HG03097 (cell line): ENCODE measurements around the gene UNK.

Experiments
- ATAC-seq: cut with Tn5 transposase; IDR thresholded peaks from one replicate; pipeline ENCODE4 v1.9.1; 2021; ENCODE audit not compliant: unreplicated experiment, low FRiP score

UNK gene

DNA sequence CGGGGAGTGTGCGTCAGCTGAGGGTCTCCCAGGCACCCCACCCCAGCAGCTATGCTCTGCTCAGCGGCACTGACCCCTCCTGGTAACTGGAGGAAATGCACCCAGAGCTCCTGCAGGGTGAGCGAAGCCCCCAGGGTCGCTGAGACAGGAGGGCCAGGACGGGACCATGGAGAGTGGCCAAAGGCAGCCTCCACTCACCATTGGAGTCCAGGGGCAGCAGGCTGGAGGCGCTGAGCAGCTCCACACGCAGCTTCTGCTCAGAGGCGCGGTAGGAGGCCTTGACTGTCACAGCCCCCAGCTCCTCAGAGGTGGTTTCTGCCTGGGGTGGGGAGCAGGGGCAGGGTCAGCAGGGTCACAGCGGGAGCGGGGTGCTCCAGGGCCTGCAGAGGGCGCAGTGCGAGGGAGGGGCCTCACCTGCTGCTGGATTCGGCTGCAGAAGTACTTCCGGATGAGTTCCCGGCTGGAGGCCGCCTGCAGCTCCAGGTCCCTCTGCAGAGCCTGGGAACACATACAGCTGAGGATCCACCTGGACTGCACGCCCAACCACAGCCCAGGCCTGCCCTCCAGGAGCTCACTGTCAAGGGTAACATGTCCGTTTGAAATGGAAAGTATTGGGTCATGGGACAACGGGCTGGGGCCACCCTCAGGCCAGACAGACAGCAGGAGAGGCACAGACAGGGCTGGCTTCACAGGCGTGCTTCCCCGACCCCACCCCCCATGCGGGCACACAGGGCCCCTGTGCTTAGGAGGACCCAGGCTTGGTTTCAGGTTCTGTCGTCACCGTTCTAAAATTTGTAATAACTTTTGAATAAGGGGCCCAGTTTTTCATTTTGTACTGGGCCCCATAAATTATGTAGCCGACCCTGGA is 45.8 kb downstream of the UNK start:
- ATAC-seq, result no peak

- no peak for ATAC-seq
Measured at GRCh38 chr17:75831032-75831571, 46.5 kb downstream of the UNK start.

- ATAC-seq, result no peak
Measured at GRCh38 chr17:75832164-75832651, 47.6 kb downstream of the UNK start.

- no peak for ATAC-seq
Measured at GRCh38 chr17:75832652-75833400, 48.2 kb downstream of the UNK start.

GRCh38 chr17:75834279-75834920 is 49.8 kb downstream of the UNK start:
- ATAC-seq, result no peak

DNA sequence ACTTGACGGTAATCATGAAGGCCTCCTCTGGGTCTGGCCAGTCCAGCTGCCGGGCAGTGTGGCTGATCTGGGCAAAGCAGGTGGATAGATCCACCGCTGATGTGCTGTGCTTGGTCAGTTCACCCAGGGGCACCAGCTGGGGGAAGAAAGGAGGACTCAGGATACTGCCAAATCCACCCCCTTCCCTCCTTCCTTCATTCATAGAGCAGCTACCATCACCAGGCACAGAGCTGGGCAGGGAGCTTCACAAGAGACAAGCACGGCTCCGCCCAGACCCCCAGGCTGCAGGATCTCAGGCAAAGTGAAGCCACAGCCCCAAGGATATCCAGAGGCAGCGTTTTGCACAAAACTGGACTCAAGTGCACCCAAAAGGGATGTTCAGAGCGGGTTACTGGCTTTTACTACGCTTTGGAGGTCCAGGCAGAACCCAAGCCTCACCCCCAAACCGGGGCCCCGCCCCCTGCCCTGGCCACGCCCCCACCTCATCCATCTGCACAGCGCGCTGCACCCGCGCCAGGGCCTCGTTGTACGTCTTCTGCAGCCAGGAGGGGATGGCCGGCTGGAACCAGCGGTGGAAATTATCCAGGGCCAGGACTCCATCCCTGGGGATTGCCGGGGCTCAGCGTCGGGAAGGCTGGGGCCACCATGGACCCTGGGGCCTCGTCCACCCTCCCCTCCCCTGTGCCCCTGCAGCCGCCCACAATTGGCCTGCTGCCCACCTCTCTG is 50.5 kb downstream of the UNK start:
- ATAC-seq, result no peak

DNA sequence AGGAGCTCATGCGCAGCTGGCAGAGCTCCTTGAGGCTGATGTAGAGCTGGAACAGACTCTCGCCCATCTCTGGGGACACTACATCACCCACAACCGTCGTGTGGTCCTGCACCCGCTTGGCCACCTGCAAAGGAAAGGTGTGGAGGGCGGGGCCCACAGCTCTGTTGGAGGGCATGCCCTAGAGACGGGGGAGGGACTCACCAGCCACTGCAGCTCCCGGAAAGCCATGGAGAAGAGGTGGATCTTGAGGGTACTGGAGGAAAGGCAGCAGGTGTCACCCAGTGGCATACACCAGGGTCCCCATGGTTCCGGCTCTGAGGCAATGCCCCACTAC is 51.0 kb downstream of the UNK start:
- no peak for ATAC-seq

DNA sequence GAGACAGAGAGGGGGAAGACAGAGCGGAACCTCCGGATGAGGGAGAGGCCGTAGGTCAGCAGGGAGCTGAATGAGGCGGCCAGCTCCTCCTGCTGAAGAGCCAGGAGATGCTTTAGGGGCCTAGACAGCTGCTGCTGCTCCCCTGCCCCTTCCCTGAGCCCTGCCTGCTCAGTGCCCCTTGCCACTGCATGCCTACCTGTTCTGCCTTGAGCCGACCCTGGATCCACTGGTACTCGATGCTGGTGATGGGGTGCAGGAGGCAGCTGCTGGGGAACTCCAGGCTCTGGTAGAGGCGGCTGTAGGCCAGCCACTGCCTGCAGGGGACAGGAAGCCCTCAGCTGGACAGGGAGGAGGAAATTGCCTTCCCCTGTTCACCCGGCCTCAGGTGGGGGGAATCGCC is 52.0 kb downstream of the UNK start:
- ATAC-seq, result no peak

DNA sequence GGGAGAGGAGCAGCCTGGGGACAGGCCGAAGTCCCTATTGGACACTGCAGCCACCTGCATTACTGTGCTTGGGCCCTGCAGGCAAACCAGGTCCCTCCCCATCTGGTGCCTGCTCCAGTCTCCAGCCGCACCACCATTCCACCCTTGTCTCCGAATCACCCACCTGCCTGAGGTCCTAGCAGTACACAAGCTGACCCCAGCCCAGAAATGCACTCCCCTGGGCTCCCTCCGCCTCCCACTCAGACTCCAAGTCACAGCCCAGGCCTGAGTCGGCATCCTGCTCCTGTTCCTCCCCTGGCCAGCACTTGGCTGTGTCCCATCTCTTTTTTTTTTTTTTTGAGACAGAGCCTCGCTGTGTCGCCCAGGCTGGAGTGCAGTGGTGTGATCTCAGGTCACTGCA is 53.3 kb downstream of the UNK start:
- ATAC-seq, result no peak

DNA sequence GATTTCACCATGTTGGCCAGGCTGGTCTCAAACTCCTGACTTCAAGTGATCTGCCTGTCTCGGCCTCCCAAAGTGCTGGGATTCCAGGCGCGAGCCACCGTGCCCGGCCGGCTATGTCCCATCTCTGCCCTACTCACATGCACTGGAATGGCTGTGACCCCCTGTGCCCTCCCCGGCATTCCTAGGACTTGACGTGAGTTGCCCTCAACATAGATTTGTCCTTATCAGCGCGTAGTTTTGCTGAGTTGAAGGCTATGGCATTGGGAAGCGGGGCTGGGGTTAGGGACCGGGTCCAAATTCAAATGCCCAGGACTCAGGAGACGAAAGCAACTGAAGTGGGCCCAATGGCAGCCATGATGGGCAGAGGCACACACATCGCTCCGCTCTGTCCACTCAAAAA is 53.8 kb downstream of the UNK start:
- ATAC-seq, result no peak

DNA sequence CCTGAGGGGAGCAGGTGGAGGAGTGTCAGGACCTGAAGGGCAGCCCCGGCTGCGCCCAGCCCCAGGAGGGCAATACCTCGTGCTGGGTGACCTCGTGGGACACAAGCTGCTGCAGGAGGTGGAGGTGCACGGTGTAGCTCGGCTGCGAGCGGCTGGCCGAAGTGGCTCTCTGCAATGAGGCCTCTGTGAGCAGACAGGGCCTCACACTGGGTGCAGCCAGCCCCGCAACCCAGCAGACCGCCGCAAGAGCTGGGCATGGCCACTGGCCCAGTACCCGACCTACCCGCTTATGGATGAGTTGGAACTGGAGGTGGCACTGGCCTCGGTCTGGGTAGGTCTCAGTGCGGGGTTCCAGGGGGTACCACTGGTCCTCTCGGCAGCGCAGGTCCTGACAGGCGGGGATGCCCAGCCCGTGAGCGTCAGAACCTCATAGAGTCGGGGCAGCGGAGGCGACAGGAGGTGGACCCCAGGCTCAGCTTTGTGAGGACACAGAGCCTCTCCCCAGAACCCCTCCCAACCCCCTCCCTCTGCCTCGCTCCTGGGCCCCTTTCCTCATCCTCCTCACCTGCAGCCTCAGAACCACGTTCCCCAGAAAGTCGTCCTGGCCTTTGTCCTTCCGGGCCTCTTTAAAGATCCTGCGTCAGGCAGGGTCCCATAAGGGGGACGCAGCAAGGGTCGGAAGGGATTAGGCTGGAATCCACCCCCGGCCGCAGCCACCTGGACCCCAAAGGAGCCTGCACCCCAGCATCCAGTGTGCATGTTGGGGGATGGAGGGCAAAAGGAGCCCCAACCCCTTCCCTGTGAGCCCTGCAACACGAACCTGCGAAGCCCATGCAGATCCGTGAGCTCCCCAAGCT is 55.6 kb downstream of the UNK start:
- no peak for ATAC-seq

DNA sequence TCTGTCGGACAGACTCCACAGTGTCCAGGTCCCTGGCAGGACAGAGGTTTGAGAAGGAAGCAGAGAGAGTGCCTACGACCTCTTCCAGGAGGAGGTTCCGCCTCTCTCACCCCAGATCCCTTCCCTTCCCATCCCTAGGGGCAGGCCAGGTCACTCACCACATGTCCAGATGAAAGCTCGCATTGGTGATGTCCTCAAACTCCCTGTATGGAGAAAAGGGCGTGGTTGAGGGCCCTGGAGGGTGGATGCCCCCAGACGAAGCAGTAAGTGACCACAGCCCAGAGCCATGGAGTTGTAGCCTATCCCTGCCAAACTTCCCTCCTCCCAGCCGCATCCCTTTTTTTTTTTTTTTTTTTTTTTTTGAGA is 56.2 kb downstream of the UNK start:
- no peak for ATAC-seq

- no peak for ATAC-seq
Measured at GRCh38 chr17:75842411-75842810, 57.8 kb downstream of the UNK start.

GRCh38 chr17:75842963-75843576 is 58.5 kb downstream of the UNK start:
- no peak for ATAC-seq

- ATAC-seq, result no peak
Measured at GRCh38 chr17:75843577-75844529, 59.2 kb downstream of the UNK start, which contains the start of gene UNC13D. Gene UNC13D, minus strand, starts transcription at chr17:75844404. Its CDS starts 67 bp downstream, at chr17:75844337.

DNA sequence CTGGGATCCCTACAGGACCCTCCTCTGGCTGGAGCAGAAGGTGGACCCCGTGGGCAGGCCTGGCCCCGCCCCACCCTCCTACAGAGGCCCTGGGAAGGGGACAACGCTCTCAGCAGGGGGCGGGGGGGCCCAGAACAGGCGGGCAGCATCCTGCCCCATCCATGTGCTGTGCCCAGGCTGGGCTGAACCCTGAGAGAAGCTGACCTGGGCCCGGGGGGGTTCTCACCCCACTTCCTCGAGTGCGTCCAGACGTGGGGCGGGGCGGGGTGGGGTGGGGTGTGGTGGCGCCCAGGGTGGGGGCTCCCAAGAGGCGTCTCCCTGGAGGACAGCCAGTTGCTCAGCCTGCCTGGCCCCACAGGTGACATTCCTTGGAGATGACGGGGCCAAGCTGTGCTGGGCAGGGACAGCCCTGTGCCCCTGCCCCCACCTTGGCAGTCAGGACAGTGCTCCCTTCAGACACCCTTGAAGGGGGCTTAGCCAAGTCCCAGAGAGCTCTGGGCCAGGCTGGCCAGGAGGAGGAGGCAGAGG is 60.0 kb downstream of the UNK start:
- ATAC-seq, result no peak

DNA sequence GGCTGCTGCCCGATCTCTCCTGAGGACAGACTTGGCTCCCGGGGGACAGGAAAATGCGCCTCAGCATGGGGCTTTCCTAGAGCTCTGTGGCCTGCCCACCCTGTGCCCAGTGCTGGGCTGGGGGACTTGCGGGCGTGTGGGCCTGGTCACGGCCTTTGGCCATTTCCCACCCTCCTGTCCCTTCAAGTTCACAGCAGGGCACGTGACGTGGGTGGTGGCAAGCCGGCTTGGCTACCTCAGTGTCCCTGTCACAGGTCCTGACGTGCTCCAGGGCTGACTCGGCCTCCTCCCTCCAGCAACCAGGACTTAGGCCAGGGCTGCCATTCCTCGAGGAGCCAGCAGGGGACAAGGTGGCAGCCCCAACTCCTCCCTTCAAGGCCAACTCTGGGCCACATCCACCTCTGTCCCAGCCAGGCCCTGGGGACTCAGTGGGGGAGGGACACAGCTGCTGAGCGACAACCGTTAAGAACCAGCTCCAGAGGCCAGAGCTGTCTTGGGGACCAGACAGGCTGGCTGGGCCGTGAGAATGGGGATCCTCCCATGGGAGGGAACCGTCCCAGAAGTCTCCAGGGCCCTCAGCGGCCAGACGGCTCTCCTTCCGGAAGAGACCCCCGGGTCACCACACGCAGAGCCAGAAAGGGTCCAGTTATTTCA is 60.6 kb downstream of the UNK start:
- no peak for ATAC-seq
